Stimulated activated CD8-positive, alpha-beta memory T cell treated with anti-CD3 and anti-CD28 coated beads, Interleukin-4, amount 100 ng/mL, for 48 hours (primary cell): ENCODE data around the gene ITGB2.

Experiments used
- DNase-seq: peaks from one replicate; pipeline ENCODE4 v3.0.0-alpha.2; 2020

Gene ITGB2

DNA sequence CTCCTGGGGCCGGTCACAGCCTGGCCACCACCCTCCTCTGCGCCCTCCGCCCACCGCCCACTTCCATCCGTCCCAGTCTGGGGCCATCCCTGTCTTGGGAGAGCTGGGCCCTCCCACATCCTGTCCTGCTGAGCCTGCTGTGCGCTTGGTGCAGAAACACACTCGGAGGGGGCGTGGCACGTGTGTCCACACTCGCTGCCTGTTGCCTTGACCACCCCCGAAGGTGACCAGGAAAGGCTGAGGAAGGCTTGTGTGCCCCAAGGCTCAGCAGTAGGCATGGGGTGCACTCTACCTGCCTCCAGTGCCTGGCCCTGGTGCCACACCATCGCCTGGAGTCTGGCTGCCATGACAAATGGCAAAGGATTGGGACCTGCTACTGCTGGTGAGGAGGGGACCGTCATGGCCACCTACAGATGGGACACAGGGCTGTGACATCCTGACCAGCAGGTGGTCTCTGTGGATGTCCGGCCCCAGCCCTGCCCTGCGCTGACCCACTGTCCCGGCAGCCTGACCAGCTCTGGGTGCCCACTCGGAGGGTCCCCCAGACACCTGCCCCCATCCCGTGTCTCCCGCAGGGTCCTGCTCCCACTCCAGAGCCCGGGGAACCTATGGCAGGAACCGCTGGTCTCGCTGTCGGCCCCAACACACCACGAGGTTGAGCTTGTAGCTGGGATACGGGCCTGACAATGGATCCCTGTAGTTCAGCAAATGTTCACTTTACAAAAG is 24.0 kb downstream of the ITGB2 start:
- DNase-seq = no peak

DNA sequence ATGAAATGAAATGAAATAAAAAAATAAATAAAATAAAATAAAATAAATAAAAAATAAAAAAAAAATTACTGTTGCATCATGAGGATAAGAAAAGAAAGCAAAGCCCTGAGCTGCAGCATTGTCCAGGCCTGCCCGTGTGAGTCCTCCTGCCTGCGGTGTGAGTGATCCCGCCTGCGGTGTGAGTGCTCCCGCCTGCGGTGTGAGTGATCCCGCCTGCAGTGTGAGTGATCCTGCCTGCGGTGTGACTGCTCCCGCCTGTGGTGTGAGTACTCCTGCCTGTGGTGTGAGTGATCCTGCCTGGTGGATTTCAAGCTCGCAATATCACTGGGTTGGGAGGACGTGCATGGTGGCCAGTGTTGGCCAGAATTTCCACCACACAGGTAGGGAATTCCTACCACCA is 24.8 kb downstream of the ITGB2 start:
- no peak for DNase-seq

DNA sequence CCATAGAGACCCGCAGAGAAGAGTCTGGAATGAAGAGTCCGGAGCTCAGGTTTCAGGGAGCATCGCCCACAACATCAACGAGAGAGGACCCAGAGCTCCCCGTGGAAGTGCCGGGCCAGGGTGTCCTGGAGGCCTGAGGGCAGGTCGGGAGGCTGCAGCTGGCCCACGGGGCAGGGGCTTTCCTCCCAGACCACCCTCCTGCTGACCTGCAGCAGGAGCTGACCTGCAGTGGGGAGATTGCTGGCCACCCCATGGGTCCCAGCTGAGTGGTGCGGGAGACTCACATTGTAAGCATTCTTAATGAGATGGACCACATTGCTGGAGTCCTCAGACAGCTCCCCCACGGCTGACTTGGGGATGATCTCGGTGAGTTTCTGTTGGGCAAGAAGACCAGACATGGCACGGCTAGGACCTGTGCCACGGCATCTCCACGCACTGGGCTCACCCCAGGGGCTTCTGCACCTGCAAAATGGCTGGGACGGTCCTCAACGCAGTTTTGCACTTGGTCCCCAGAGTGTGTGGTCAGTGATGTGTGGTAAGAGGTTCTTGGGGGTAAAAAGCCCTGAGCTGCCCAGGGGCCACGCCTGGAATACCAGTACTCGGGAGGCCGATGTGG is 25.9 kb downstream of the ITGB2 start:
- DNase-seq = no peak

DNA sequence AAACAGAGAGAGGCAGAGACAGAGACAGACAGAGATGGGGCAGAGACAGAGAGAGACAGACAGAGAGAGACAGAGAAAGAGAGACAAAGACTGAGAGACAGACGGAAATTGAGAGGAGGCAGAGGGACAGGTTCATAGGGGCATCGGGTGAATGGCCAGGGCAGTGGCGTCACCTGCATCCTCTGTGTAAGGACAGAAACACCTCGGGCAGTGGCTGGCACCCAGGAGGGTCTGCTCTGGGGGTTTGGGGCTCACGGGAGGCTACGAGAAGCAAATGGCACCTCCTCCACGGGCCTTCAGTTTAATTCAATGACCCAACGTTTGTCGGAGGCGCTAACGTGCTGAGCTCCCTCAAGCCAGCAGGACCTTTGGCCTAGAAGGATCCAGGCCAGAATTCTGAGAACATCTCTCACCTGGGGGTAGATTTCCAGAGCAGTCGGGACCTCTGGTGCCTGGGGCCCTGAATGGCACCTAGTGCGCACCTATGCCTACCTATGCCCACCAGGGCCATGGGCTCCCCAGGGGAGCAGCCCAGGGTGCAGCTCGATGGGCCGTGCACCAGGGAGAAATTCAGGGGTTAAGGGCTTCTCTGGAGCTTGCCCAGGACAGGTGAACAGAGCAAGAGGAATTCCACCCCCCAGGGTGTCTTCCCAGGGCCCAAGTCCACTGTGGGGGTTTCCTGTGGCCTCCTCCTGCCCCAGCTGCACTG is 26.6 kb downstream of the ITGB2 start:
- DNase-seq = no peak

DNA sequence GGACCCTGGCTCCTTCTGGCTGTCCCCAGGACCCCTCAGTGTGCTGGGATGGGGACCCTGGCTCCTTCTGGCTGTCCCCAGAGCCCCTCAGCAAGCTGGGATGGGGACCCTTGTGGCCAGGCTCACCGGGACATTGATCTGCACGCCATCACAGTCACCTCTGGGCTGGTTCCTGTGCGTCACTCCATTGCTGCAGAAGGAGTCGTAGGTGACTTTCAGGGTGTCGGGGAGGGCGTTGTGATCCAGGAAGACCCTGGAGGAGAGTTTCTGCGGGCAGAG is 27.5 kb downstream of the ITGB2 start:
- DNase-seq = no peak

DNA sequence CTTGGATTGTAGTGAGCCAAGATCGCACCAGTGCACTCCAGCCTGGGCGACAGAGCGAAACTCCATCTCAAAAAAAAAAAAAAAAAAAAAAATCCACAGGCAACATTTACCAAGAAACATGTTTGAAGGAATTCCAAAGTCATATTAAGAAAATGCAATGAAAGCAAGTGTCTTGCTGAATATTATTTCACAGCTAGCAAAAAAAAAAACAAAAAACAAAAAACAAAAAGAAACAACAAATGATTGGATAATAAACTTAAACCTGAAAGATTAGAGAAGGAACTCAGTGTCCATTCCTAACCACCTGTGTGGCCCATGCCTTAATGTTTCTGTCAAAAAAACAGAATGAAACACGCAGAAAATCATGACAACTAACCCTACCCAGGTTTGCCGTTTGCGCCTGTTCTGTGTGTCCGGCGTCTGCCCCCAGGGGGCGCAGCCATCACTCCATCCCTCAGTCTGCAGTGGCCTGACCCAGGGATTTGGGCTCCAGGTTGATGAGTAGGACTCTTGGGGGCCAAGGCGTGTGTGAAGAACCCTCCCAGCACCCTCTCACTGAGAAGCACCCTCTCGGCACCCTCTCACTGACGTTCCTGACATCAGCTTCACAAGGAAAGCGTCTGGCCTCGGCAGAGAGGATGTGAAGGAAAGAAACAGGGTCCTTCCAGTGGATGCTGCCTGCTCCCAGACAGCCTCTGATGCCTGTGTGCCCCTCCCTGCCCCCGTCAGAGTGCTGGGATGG is 28.0 kb downstream of the ITGB2 start:
- peak; percentile 89 for DNase-seq

DNA sequence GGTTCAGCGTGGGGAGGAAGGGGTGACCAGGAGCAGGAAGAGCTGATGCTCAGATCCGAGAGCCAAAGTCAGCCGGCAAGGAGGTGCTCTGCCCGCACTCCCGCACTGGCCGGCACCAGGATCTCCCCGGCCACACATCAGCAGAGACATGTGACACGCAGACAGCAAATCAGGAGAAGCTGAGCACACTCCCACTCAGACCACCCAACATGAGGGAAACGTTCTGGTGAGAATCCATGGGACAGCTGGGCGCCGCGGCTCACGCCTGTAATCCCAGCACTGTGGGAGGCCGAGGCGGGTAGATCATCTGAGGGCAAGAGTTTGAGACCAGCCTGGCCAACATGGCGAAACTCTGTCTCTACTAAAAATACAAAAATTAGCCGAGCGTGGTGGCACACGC is 28.6 kb downstream of the ITGB2 start:
- no peak for DNase-seq

DNA sequence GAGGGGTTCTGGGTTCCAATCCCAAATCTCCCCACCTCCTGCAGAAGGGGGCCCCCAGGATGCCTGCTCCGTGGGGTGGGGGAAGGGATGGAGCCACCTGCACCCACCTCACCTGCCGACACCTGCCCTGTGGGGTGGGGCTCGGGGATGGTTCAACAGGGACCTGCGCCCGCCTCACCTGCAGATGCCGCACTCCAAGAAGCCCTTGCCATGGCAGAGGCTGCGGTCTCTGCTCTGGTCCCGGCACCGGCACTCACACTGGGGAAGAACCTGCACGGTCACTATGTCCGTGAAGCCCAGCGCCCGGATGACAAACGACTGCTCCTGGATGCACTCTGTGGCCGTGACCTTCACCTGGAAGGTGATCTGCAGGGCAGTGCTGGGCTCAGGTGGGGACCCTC is 29.1 kb downstream of the ITGB2 start:
- DNase-seq = no peak

DNA sequence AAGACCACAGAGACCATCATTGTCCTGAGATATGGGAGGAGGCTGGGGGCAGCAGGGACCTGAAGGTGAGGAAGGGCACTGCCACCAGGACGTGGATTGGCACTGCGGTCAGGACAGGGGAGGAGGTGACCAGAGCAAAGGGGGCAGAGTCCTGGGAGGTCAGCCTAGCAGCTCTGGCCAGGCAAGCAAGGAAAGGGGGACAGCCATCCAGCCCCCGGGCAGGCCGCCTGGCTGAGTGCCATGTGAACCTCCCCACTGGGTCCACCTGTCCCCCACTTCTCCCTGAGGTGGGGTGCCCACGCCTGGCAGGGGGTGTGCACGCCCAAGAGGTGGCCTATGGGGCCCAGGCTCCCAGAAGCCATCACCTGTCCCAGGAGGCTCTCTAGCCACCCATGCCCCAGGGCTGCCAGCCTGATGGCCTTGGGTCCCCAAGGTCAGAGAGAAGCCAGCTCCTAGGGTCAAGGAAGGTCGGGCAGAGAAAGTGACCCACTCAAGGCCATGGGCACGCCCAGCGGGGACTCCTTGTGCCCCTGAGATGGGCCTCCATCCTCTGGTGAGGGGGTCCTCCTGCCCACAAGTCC is 29.6 kb downstream of the ITGB2 start:
- DNase-seq = no peak

DNA sequence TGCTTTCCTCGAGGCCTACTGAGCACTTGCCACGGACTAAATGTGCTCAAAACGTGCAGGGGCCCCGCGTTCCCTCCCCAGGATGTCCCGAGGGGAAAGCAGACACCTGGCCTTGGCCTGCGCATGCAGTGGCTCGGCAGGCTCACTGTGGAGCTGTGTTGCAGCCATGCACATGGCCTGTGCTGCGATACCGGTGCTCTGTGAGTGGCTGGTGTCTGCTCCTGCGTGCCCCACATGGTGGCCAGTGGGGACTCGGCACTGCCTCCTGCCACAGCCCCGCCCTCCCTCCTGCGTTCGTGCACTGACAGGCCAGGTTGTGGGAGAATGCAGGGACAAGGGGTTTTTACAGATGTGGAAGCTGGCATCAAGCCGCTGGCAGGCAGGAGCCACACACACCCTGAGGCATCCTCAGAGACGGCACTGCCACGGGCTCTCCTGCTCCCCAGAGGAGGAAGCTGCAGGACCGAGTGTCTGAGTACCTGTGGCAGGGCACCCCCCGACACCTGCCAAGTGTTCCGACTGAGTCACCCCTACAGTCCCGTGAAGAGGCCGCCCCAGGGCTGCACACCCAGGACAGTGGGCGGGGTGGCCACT is 30.3 kb downstream of the ITGB2 start:
- DNase-seq = no peak

DNA sequence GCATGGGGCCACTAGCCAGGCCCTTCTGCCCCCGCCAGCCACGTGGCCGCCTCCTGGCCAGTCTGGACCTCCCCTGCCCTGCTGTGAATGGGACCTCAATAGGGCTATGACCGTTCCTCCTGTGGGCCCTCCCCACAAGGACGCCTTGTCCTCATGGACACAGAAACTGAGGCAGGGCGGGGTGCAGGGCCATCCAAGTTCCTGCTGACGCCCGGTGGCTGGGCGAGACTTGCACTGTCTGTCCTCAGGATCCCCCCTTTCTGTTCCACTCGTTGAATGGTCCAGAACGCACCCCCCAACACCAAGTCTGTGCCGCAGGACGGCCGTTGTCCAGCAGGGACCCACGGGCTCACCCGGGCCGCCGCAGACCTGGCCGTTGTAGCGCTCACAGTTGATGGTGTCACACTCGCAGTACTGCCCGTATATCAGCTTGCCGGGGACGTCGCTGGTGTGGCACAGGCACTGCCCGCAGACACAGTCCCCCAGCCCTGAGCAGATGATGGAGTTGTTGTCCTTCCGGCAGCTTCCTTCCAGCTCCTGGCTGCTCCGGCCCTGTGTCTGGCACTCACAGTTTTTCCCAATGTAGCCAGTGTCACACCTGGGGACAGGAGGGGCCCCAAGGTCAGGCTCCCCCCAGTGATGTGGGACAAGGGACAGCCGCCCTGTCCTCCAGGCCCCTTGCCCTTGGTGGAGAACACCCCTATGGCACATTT is 30.9 kb downstream of the ITGB2 start:
- DNase-seq = no peak

DNA sequence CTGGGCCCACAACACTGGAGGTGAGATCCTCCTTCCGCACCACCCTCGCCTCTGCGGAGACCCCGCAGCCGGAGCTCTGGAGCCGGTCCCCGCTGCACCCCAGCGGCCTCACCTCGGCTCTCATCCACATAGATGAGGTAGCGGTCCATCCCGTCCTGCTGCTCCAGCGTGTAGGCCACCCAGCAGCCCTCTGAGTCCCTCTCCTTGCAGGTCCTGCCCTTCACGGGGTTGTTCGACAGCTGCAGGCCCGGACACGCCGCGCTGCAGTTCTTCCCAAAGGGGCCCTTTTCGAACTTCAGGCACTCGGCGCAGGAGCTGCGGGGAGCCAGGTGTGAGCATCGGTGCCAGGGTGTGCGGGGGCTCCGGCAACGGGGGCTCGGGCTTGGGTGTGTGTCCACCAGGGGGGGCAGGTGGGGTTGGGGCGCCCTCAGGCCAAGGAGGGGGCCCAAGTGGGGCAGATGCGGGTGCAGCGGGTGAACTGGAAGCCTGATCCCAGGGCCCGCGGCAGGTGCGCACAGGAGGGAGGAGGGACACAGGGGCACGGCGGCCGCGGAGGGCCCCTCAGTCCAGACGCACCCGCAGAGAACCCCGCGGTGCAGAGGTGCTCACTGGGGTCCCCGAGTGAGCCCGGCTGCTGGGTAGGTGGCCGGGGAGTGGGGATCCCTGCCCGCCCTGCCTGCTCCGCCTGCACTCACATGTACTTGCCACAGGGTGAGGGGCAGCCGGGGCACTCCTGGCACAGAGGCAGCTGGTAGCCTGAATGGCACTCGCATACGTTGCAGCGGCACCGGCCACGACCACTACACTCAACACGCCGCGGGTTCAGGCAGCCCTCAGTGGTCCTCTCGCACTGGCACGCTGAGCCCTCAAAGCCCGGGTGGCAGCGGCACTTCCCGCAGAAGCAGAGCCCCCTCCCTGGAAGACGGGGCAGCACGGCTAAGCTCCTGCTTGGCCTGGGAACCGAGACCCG is 31.8 kb downstream of the ITGB2 start:
- DNase-seq = no peak

DNA sequence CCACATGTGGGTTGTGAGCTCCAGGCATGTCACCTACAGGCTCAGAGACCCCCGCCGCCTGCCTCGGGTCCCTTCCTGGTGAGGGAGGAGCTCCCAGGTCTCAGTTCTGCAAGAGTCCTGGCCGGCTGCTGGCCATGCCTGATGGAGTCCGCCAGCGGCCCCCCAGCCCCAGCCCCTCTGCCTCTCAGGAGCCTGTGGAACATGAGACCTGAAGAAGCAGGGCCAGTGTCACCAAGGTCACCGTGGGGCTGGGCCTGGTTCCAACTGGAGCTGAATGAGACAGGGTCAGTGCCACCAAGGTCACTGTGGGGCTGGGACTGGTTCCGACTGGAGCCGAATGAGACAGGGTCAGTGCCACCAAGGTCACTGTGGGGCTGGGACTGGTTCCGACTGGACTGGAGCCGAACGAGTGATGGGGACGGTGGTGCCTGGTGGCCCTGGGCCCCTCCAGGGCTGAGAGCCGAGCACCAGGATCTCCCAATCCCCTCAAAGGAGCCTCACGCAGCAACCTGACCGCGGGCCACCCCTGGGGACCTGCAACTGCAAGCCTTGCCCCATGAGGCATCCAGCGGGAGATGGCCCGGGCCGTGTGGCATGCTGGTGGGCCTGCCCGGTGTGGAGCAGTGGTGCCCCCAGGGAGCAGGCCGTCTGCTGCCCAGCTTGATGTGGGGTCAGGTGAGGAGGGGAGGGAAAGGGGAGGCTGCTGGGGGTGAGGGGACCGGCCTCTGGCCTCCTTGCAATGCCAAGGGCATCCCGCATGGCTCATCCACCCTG is 32.7 kb downstream of the ITGB2 start:
- DNase-seq = no peak

DNA sequence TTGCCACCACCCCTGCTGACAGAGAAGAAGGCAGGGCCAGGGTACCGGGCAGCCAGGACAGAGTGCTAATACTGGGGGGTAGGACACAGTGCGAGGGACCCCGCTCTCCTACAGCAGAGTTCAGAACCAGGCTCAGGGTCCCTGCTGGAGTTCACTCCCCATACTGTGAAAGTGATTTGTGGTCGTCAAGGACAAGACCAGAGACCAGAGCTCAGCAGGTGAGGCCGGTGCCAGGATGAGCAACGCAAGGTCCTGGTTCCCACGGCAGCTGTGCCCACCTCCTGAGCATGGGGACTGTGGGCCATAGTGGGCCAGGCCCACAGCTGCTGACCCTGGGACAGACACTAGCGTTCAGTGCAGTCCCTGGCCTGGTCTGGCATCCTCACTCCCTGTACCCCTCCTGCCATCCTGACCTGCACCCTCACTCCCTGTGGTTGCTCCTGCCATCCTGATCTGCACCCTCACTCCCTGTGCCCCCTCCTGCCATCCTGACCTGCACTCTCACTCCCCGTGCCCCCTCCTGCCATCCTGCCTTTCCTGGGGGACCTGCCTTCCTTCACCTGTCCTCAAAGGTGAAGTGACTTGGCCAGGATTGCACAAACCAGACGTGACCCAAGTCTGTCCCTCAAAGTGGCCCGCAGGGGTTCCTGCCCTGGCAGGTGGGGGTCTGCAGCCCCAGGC is 33.4 kb downstream of the ITGB2 start:
- DNase-seq = no peak

DNA sequence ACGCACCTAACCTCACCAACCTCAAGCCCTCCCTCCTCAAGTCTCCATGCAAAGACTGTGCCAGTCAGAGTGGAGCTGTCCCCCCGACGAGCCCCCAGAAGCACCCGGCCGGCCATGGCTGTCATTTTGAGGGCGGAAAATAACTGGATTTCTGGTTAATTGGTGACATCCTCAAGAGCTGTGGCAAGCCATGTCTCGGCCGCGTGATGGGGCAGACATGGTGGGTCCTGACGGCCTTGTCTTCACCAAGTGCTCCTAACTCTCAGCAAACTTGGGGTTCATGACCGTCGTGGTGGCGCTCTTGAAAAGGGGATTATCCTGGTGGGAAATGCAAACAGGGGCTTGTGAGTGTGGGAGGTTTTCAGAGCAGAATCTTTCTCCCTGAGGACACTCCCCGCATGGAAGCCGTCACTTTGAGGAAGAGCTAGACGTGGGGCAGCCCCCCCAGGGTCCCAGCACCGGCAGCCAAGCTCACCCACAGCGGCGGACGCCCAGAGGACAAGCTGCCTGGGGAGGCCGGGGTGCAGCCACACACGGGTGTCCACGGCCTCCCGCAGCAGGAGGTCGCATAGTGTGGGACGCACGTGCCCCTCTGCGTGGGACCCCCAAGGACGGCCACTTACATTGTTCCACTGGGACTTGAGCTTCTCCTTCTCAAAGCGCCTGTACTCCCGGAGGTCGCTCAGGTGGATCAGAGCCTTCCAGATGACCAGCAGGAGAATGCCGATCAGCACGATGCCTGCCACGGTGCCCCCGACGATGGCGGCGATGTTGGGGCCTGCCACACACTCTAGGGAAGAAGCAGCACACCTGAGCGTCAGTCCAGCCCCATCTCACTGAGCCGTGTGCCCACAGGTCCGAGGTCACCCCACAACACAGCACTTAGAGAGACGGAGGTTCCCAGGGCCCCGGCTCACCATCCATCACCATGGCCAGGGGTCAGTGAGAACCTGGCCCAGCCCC is 34.3 kb downstream of the ITGB2 start:
- no peak for DNase-seq

DNA sequence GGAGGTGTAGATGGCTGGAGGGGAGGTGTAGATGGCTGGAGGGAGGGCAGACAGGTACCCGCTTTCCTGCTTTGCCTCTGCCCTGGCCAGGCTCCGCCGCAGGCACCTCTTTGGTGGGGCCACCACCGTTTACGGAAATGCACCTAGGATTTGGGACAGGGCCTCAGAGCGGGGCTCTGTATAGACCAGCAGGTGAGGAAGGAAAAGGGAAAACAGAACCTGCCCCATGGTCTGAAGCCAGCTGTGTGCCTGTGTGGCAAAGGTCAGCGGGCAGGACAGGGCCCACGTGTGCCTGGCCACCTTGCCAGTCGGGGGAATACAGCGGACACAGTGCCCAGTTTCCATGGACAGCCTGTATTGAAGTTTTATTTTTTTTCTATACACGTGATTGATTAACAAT is 35.1 kb downstream of the ITGB2 start:
- DNase-seq = no peak

DNA sequence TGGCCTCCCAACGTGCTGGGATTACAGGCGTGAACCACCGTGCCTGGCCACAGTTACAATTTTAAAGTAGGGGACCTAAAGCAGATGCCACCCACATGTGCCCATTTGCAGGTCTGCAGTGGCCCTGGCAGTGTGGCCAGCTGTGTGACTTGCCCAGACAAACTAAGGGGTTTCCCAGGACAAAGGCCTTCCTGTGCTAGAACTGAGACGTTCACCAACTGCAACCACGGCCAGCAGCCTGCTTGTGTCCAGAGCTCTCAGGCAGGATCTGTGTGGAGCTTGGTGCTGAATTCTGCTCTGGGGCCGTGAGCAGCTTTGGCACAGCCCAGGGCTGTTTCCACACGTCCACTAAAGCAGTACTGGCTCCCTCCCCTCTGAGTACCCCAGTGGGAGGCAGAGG is 36.6 kb downstream of the ITGB2 start:
- no peak for DNase-seq

DNA sequence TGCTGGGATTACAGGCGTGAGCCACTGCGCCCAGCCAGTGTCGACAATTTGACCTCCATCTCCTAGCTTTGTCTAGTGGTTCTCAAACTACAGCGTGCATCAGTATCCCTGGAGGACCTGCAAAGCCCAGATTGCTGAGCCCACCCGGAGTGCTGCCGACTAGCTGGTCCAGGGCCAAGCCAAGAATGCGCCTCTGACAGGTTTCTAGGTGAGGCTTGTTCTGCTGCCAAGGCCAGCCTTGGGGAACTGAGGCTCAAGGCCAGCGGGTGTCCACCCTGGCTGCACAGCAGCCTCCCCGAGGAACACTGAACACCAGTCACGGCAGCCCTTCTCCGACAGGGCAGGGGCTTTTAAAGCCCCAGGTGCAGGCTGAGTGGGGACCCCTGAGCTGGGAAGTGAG is 37.4 kb downstream of the ITGB2 start:
- no peak for DNase-seq
